OCI-LY7 (cell line): ENCODE measurements around the gene SPIRE2. TPM values are rescaled to one million over a fixed set of nuclear protein-coding genes. Genes with fewer than 3 reads are reported as not detected.

Source experiments
- BruUV-seq: library from RNA; stranded (reverse); fragments of 400-500 nt; replicated peaks from 2 replicates; lab custom pipeline; 2021; lab: Mats Ljungman, UMichigan
- CTCF ChIA-PET: fragments of 300-600 bp; sonication (Branson Sonifier 250); formaldehyde crosslinking; loops from one replicate; lab custom pipeline; 2022; ENCODE audit warnings: antibody characterized with exemption; ENCODE audit not compliant: unreplicated experiment; lab: Charles Lee
- POLR2A ChIA-PET: fragments of 300-600 bp; sonication (Branson Sonifier 250); formaldehyde crosslinking; loops from one replicate; lab custom pipeline; 2022; ENCODE audit warnings: antibody characterized with exemption; lab: Charles Lee
- DNase-seq: peaks from one replicate; pipeline ENCODE4 v3.0.0-alpha.2; 2015; ENCODE audit warnings: low spot score
- H2AFZ ChIP-seq: fragments of 200-600 bp; sonication (generic), shearing (Covaris generic); 2 replicates; pipeline ENCODE4 v1.6.1; 2014; ENCODE audit warnings: mild to moderate bottlenecking, antibody characterized with exemption, low read length, moderate library complexity
- H3K27ac ChIP-seq: fragments of 200-600 bp; sonication (generic); 2 replicates; pipeline ENCODE4 v1.5.1; 2014; ENCODE audit warnings: mixed run types, low read depth, mild to moderate bottlenecking, moderate library complexity, low read length, inconsistent platforms; ENCODE audit not compliant: poor library complexity, severe bottlenecking
- H3K36me3 ChIP-seq: fragments of 200-600 bp; sonication (generic); 2 replicates; pipeline ENCODE4 v1.6.1; 2014; ENCODE audit warnings: mild to moderate bottlenecking, antibody characterized with exemption, low read length, moderate library complexity, mixed read lengths; ENCODE audit not compliant: insufficient read depth
- H3K4me1 ChIP-seq: fragments of 200-600 bp; sonication (generic); 2 replicates; pipeline ENCODE4 v1.5.1; 2014; ENCODE audit warnings: mild to moderate bottlenecking, low read length; ENCODE audit not compliant: insufficient read depth, poor library complexity, severe bottlenecking
- H3K4me2 ChIP-seq: fragments of 200-600 bp; sonication (generic); 2 replicates; pipeline ENCODE4 v1.6.1; 2014; ENCODE audit warnings: mild to moderate bottlenecking, low read length
- H3K4me3 ChIP-seq: fragments of 200-600 bp; sonication (generic); 2 replicates; pipeline ENCODE4 v1.5.1; 2014; ENCODE audit warnings: mild to moderate bottlenecking, low read depth, low read length; ENCODE audit not compliant: poor library complexity, severe bottlenecking
- H3K79me2 ChIP-seq: fragments of 200-600 bp; sonication (generic); 2 replicates; pipeline ENCODE4 v1.6.1; 2016; ENCODE audit warnings: low read depth, mild to moderate bottlenecking, low read length, moderate library complexity, mixed read lengths; ENCODE audit not compliant: insufficient read depth
- H3K9me2 ChIP-seq: fragments of 200-600 bp; sonication (generic); 2 replicates; pipeline ENCODE4 v1.6.1; 2016; ENCODE audit warnings: mild to moderate bottlenecking, low read length, mixed read lengths; ENCODE audit not compliant: insufficient read depth
- H3K9me3 ChIP-seq: fragments of 200-600 bp; sonication (generic); 2 replicates; pipeline ENCODE4 v1.6.1; 2014; ENCODE audit warnings: mild to moderate bottlenecking, mixed run types, low read length, mixed read lengths
- H4K20me1 ChIP-seq: fragments of 200-600 bp; sonication (generic); 2 replicates; pipeline ENCODE4 v1.6.1; 2014; ENCODE audit warnings: mild to moderate bottlenecking, antibody characterized with exemption, low read length, moderate library complexity, mixed read lengths; ENCODE audit not compliant: insufficient read depth
- EZH2phosphoT487 ChIP-seq: fragments of 200-600 bp; sonication (generic); IDR thresholded peaks from 2 replicates; pipeline ENCODE4 v1.6.1; 2018; ENCODE audit warnings: low read depth, borderline replicate concordance, mild to moderate bottlenecking, mixed run types, antibody characterized with exemption, low read length, moderate library complexity, mixed read lengths
- intact Hi-C: fragments of 100-400 bp; cut with micrococcal nuclease; formaldehyde crosslinking; loops from one replicate; pipeline ENCODE4 v1.10.0; 2022; ENCODE audit not compliant: unreplicated experiment
- total RNA-seq, 2 experiments: library from RNA; depleted of rRNA in 1 of 2; stranded (reverse); fragments of >200 nt in 1 of 2; shearing (Covaris generic) in 1 of 2; gene quantifications; 2 replicates each; pipeline ENCODE4 v1.2.3, GENCODE V29; 2014 to 2022
- TF ChIP-seq, protein P1 (sequence below): fragments of 200-600 bp; sonication (generic); conservative IDR thresholded peaks from 2 replicates; pipeline ENCODE4 v1.5.1; 2014; ENCODE audit warnings: mild to moderate bottlenecking, antibody characterized with exemption, low read length, moderate library complexity, mixed read lengths

SPIRE2 gene
- total RNA-seq, 2 experiments from 2014 or later, result 7.1 to 48.5 TPM

DNA sequence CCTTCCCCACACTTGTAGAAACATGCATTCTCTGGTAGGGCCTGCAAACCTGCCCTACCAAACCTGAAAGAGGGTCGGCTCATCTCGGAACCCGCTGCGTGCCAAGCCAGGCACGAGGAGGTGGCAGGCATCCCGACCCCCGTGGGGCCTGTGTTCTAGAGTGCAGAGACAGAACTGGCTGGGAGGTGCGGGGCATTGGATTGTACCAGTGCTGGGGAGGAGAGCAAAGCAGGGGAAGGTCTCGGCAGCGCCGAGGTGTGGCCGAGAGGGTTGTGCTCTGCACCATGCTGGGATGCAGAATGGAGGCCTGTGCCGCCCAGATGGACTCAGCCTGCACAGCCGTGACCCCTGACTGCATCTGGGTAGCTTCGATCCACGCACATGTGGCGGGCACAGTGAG lies 72.6 kb downstream of the SPIRE2 start:
- POLR2A ChIA-PET, result no interaction called here

DNA sequence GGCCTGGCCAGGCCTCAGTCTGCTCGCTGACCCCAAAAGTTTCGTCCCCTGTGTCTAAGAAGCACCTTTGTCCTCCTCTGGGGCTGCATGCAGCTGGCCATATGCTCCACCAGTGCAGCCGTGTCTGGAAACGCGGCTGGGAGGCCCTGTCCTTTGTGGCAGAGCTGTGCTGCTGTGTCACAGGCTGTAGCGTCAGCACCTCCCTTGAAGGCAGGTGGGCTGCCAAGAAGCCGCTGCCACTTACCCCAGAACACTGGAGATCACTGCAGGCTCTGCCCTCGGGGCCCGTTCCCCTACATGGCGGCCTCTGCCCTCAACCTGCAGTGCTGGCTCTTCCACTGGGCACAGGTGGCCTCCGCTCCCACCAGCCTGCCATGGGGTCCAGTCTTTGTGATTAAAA lies 74.7 kb downstream of the SPIRE2 start:
- no peak for TF ChIP-seq EZH2phosphoT487
- TF ChIP-seq, protein P1, sequence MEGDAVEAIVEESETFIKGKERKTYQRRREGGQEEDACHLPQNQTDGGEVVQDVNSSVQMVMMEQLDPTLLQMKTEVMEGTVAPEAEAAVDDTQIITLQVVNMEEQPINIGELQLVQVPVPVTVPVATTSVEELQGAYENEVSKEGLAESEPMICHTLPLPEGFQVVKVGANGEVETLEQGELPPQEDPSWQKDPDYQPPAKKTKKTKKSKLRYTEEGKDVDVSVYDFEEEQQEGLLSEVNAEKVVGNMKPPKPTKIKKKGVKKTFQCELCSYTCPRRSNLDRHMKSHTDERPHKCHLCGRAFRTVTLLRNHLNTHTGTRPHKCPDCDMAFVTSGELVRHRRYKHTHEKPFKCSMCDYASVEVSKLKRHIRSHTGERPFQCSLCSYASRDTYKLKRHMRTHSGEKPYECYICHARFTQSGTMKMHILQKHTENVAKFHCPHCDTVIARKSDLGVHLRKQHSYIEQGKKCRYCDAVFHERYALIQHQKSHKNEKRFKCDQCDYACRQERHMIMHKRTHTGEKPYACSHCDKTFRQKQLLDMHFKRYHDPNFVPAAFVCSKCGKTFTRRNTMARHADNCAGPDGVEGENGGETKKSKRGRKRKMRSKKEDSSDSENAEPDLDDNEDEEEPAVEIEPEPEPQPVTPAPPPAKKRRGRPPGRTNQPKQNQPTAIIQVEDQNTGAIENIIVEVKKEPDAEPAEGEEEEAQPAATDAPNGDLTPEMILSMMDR, result no peak
- H4K20me1 ChIP-seq, result no peaks in the 10 kb centered on the region

More for the DNA sequence above, 72.6 kb downstream of the SPIRE2 start:
- no peaks in the 10 kb centered on the region for H3K4me1 ChIP-seq
- intact Hi-C loops, result no loop called here
- no peaks in the 10 kb centered on the region for H3K9me3 ChIP-seq
- H2AFZ ChIP-seq, result no peak overlapping the region
- CTCF ChIA-PET, result no interaction called here
- H3K27ac ChIP-seq, result no peak overlapping the region
- H3K79me2 ChIP-seq, result no peaks in the 10 kb centered on the region
- no peak for TF ChIP-seq EZH2phosphoT487
- TF ChIP-seq, protein P1, result no peak
- DNase-seq, result no peak
- BruUV-seq, result no TSS peak
- no peak overlapping the region for H3K4me2 ChIP-seq
- H3K4me3 ChIP-seq, result no peak overlapping the region
- no peaks in the 10 kb centered on the region for H3K9me2 ChIP-seq
- H4K20me1 ChIP-seq, result no peaks in the 10 kb centered on the region
- peaks cover 83% of the 10 kb centered on the region for H3K36me3 ChIP-seq

DNA sequence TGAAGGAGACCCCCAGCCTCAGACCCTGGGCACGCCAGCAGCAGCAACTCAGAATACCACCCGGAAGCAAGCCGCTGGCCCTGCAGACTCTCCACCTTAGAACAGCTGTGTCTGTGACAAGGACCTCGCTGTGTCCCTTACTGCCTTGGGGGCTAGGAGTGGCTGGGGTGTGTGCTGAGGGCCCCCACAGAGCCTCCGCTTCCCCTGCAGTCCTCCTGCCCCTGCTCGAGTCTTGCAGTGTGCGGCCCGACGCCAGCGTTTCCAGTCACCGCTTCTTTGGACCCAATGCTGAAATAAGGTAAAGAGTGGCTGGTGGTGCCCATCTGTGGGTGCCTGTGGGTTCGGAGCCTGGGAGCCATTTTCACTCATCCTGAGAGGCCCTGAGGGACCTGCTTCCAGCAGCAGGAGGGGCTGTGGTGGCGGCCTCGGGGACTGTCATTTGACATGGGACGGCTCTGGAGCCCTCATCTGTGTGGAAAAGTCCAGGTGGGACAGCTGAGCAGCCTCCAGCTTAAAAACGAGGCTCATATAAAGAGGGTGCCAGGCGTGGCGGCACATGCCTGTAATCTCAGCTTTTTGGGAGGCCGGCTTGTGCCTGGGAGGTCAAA lies 75.7 kb downstream of the SPIRE2 start:
- CTCF ChIA-PET, result no interaction called here
- H2AFZ ChIP-seq, result no peak overlapping the region
- intact Hi-C loops, result no loop called here

More for the DNA sequence above, 74.7 kb downstream of the SPIRE2 start:
- H2AFZ ChIP-seq, result no peak overlapping the region
- BruUV-seq, result no TSS peak
- no peak overlapping the region for H3K27ac ChIP-seq
- peaks cover 82% of the 10 kb centered on the region for H3K36me3 ChIP-seq
- ChIA-PET CTCF (no interaction called here), POLR2A (no interaction called here)
- no peak overlapping the region for H3K4me2 ChIP-seq
- H3K4me3 ChIP-seq, result no peak overlapping the region
- no peaks in the 10 kb centered on the region for H3K4me1 ChIP-seq
- H3K79me2 ChIP-seq, result no peaks in the 10 kb centered on the region
- no peak for DNase-seq
- H3K9me3 ChIP-seq, result no peaks in the 10 kb centered on the region
- no peaks in the 10 kb centered on the region for H3K9me2 ChIP-seq
- intact Hi-C loops, result no loop called here

More for the DNA sequence above, 75.7 kb downstream of the SPIRE2 start:
- Histone ChIP-seq H3K27ac (no peak overlapping the region), H3K4me1 (no peaks in the 10 kb centered on the region), H4K20me1 (no peaks in the 10 kb centered on the region), H3K4me2 (no peak overlapping the region), H3K4me3 (no peak overlapping the region), H3K36me3 (peaks cover 82% of the 10 kb centered on the region), H3K79me2 (no peaks in the 10 kb centered on the region), H3K9me2 (no peaks in the 10 kb centered on the region), H3K9me3 (no peaks in the 10 kb centered on the region)
- TF ChIP-seq, protein P1, result no peak
- TF ChIP-seq EZH2phosphoT487, result no peak
- no TSS peak for BruUV-seq
- POLR2A ChIA-PET, result no interaction called here
- no peak for DNase-seq
